Urinary bladder (tissue), 4 donors: ENCODE data around the gene DCTPP1. TPM values are rescaled to one million over a fixed set of nuclear protein-coding genes. Genes with fewer than 3 reads are reported as not detected.
"Not testable (repeated sequence)": the region's sequence is repeated elsewhere in the genome, so short reads cannot be mapped to it uniquely, and the experiment has no call there.

Source experiments
- DNase-seq: peaks from one replicate; pipeline ENCODE4 v3.0.0-alpha.2; 2015; ENCODE audit errors: extremely low spot score
- H3K27ac ChIP-seq: one replicate; pipeline ENCODE4 v1.5.1; 2013; ENCODE audit warnings: low read depth, mild to moderate bottlenecking, moderate library complexity
- H3K36me3 ChIP-seq: one replicate; pipeline ENCODE4 v1.6.1; 2013; ENCODE audit warnings: mild to moderate bottlenecking, moderate library complexity; ENCODE audit not compliant: insufficient read depth
- H3K4me1 ChIP-seq: one replicate; pipeline ENCODE4 v1.6.1; 2013; ENCODE audit warnings: mild to moderate bottlenecking, moderate library complexity; ENCODE audit not compliant: insufficient read depth
- H3K4me3 ChIP-seq: one replicate; pipeline ENCODE4 v1.5.1; 2013; ENCODE audit warnings: low read depth, low read length
- WGBS: extraction: QIAGEN DNeasy Blood & Tissue Kit; methylation state at CpG from one replicate; pipeline ENCODE4 v1.1.7; 2013; 5-methylcytosine and 5-hydroxymethylcytosine counted together
- polyA plus RNA-seq: library from polyadenylated mRNA; stranded (reverse); fragments of 200-250 nt; gene quantifications from one replicate; pipeline ENCODE4 v1.2.3, GENCODE V29; 2013
- total RNA-seq: library from RNA; depleted of rRNA; stranded (reverse); fragments of >200 nt; gene quantifications from one replicate; pipeline ENCODE4 v1.2.3, GENCODE V29; 2014
- donor health status: healthy with polysubstance abuse.
- donor health status: healthy.

Gene DCTPP1
- 8.0 TPM for total RNA-seq
- polyA plus RNA-seq, result 36.7 TPM

DNA sequence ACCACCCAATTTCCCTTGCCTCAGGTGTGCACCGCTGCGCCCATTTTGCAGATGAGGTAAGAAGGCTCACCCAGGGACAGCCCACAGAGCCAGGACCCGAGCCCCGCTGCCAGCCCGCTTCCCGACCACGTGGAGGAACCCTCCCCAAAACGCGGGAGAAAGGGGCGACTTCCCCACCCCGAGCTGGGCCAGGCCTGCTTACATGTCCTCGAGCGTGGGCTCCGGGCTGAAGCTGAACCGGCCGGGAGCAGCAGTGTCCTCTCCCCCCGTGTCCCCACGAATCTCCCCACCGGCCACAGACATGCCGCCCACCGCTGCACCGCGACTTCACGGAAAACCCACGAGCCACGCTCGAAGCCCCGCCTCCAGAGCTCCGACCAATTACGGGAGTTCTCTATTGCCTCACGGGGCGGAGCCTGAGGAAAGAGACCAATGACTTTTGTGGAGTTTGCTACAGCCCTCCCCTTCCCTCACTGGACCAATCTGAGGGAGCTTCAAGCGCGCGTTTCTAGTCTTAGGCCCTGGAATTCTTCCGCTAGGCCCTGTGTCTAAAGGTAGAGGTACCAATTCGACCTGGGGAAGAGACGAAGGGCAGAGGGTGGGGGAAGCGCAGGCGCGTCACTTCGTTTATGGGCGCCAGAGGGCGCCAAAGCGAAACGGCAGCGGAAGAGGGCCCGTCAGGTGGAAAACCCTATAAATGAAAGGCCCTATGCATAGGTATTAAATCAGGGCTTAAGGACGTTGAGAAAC lies at the start of gene DCTPP1:
TSS of gene DCTPP1 (minus strand) at position 353 of the 750 bp plus-strand sequence. CDS start at position 303, 50 bp downstream.
- H3K4me1 ChIP-seq, result peaks cover 5% of the 10 kb centered on the region
- H3K36me3 ChIP-seq, result no peaks in the 10 kb centered on the region
- H3K4me3 ChIP-seq, result peak within 1 kb of the TSS; percentile 52
- WGBS, result under 1% methylated on average over 49 of the region's 49 CpGs
- DNase-seq, result peak; percentile 98
- peak within 1 kb of the TSS; percentile 25 for H3K27ac ChIP-seq

GRCh38 chr16:30478766-30479478 lies 49.1 kb upstream of the DCTPP1 start:
- no peak overlapping the region for H3K4me3 ChIP-seq
- no peak for DNase-seq
- WGBS, result 88% methylated on average over 12 of the region's 12 CpGs
- no peak overlapping the region for H3K27ac ChIP-seq
- no peaks in the 10 kb centered on the region for H3K4me1 ChIP-seq
- H3K36me3 ChIP-seq, result no peaks in the 10 kb centered on the region

DNA sequence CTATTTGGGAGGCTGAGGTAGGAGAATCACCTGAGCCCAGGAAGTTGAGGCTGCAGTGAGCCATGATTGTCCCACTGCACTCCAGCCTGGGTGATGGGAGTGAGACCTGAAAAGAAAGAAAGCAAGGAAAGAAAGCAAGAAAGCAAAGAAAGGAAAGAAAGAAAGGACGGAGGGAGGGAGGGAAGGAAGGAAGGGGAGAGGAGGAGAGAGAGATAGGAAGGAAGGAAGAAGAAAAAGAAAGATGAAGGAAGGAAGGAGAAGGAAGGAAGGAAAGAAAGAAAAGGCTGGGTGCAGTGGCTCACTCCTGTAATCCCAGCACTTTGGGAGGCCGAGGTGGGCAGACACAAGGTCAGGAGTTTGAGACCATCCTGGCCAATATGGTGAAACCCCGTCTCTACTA lies 47.9 kb upstream of the DCTPP1 start:
- WGBS, result 79% methylated on average over 3 of the region's 3 CpGs
- not testable (repeated sequence) for H3K27ac ChIP-seq

DNA sequence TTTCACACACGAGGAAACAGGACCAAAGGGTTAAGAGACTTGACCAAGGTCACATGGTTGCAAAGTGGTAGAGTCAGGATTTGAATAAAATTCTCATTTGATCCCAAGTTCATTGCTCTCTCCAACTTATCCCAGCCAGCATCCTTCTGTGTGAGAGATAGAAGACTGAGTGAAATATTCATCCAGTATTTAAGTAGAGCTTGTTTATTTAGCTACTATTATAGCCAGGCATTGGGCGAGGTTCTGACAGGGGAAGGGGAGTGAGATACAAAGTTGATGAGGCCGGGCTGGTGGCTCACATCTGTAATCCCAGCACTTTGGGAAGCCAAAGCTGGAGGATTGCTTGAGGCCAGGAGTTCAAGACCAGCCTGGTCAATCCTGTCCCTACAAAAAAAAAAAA lies 47.2 kb upstream of the DCTPP1 start:
- 50% methylated on average over 3 of the region's 3 CpGs for WGBS
- Histone ChIP-seq H3K36me3 (no peaks in the 10 kb centered on the region), H3K27ac (no peak overlapping the region), H3K4me1 (no peaks in the 10 kb centered on the region), H3K4me3 (no peak overlapping the region)
- DNase-seq, result no peak

More for the DNA sequence above, 47.9 kb upstream of the DCTPP1 start:
- DNase-seq, H3K4me1 ChIP-seq, H3K4me3 ChIP-seq, H3K36me3 ChIP-seq: not testable (repeated sequence)

DNA sequence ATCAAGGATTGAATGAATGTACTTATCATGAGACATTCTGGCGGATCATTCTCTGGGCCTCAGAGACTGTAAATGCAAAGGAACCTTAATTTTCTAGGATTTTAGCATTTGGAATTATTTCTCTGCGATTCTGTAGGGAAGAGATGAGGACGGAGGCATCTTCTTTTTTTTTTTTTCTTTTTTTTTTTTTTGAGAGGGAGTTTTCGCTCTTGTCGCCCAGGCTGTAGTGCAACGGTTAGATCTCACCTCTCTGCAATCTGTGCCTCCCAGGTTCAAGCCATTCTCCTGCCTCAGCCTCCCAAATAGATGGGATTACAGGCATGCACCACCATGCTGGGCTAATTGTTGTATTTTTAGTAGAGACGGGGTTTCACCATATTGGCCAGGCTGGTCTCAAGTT lies 44.9 kb upstream of the DCTPP1 start:
- 79% methylated on average over 7 of the region's 7 CpGs for WGBS
- Histone ChIP-seq H3K4me1 (no peaks in the 10 kb centered on the region), H3K4me3 (no peak overlapping the region), H3K27ac (no peak overlapping the region), H3K36me3 (no peaks in the 10 kb centered on the region)
- no peak for DNase-seq

- no peaks in the 10 kb centered on the region for H3K4me1 ChIP-seq
Observed at GRCh38 chr16:30474074-30474452, 44.2 kb upstream of the DCTPP1 start.

GRCh38 chr16:30473231-30474073 lies 43.6 kb upstream of the DCTPP1 start:
- Histone ChIP-seq H3K36me3 (no peaks in the 10 kb centered on the region), H3K4me3 (peak overlapping the region; percentile 16), H3K4me1 (no peaks in the 10 kb centered on the region), H3K27ac (no peak overlapping the region)
- WGBS, result 58% methylated on average over 19 of the region's 19 CpGs
- DNase-seq, result no peak

More at GRCh38 chr16:30474074-30474452, 44.2 kb upstream of the DCTPP1 start:
- Histone ChIP-seq H3K36me3 (no peaks in the 10 kb centered on the region), H3K27ac (no peak overlapping the region), H3K4me3 (peak overlapping the region; percentile 16)
- DNase-seq, result no peak
- WGBS, result 20% methylated on average over 35 of the region's 35 CpGs

GRCh38 chr16:30472328-30472942 lies 42.6 kb upstream of the DCTPP1 start, which contains the start of gene ITGAL:
Gene ITGAL (plus strand): TSS chr16:30472742. CDS start chr16:30472838, 96 bp downstream.
- Histone ChIP-seq H3K36me3 (no peaks in the 10 kb centered on the region), H3K27ac (no peak within 1 kb of the TSS), H3K4me3 (peak within 1 kb of the TSS; percentile 16), H3K4me1 (no peaks in the 10 kb centered on the region)
- no peak for DNase-seq
- WGBS, result 61% methylated on average over 8 of the region's 8 CpGs

DNA sequence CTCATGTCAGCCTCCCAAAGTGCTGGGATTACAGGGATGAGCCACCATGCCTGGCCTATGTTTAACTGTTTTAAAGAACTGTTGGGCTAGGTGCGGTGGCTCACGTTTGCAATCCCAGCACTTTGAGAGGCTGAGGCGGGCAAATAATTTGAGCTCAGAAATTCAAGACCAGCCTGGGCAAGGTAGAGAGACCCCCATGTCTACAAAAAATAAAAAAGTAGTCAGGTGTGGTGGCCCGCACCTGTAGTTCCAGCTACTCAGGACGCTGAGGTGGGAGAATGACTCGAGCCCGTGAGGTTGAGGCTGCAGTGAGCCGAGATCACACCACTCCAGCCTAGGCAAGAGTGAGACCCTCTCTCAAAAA lies 40.8 kb upstream of the DCTPP1 start:
- no peak overlapping the region for H3K4me3 ChIP-seq
- 85% methylated on average over 8 of the region's 8 CpGs for WGBS
- H3K27ac ChIP-seq, result no peak overlapping the region
- DNase-seq, result no peak
- no peaks in the 10 kb centered on the region for H3K36me3 ChIP-seq
- no peaks in the 10 kb centered on the region for H3K4me1 ChIP-seq

GRCh38 chr16:30470170-30470512 lies 40.3 kb upstream of the DCTPP1 start:
- Histone ChIP-seq H3K27ac (no peak overlapping the region), H3K36me3 (no peaks in the 10 kb centered on the region), H3K4me1 (no peaks in the 10 kb centered on the region), H3K4me3 (no peak overlapping the region)
- DNase-seq, result no peak
- 78% methylated on average over 3 of the region's 3 CpGs for WGBS

DNA sequence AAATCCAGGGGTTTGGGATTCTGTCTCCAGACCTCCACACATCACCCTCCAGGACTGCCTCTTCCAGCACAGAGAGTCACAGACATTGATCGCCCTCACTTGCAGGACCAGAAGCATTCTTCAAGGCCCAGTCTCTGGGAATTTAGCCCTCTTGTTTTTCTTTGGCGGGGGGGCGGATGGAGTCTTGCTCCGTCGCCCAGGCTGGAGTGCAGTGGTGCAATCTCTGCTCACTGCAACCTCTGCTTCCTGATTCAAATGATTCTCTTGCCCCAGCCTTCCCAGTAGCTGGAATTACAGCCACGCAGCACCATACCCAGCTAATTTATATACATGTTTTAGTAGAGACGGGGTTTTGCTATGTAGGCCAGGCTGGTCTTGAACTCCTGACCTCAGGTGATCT lies 34.2 kb upstream of the DCTPP1 start:
- no peak for DNase-seq
- no peak overlapping the region for H3K4me3 ChIP-seq
- H3K27ac ChIP-seq, result no peak overlapping the region
- WGBS, result 89% methylated on average over 7 of the region's 7 CpGs
- no peaks in the 10 kb centered on the region for H3K36me3 ChIP-seq
- no peaks in the 10 kb centered on the region for H3K4me1 ChIP-seq

DNA sequence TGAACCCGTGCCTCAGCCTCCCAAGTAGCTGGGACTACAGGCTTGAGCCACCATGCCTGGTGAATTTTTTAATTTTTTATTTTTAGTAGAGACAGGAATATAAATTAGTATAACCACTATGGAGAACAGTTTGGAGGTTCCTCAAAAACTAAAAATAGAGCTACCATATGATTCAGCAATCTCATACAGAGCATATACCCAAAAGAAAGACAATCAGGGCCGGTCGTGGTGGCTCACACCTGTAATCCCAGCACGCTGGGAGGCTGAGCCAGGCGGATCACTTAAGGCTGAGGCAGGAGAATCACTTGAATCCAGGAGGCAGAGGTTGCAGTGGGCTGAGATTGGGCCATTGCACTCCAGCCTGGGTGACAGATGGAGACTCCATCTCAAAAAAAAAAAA lies 31.6 kb upstream of the DCTPP1 start:
- H3K4me3 ChIP-seq, DNase-seq, H3K36me3 ChIP-seq, H3K27ac ChIP-seq, H3K4me1 ChIP-seq: not testable (repeated sequence)
- 87% methylated on average over 5 of the region's 5 CpGs for WGBS

GRCh38 chr16:30459456-30459855 lies 29.6 kb upstream of the DCTPP1 start:
- Histone ChIP-seq H3K4me3 (no peak overlapping the region), H3K4me1 (no peaks in the 10 kb centered on the region), H3K36me3 (no peaks in the 10 kb centered on the region), H3K27ac (no peak overlapping the region)
- WGBS, result 80% methylated on average over 11 of the region's 11 CpGs
- no peak for DNase-seq
